Neuron (in vitro differentiated cells): ENCODE results near the gene ATP2C2.

Experiments
- H2AFZ ChIP-seq: one replicate; pipeline ENCODE4 v1.6.1; 2013; ENCODE audit warnings: low read depth, mild to moderate bottlenecking, inconsistent platforms, low read length, moderate library complexity
- H3K27me3 ChIP-seq: one replicate; pipeline ENCODE4 v1.6.1; 2013; ENCODE audit warnings: low read length; ENCODE audit not compliant: insufficient read depth
- H3K36me3 ChIP-seq: one replicate; pipeline ENCODE4 v1.6.1; 2013; ENCODE audit warnings: low read length; ENCODE audit not compliant: insufficient read depth
- H3K4me1 ChIP-seq: one replicate; pipeline ENCODE4 v1.6.1; 2013; ENCODE audit warnings: low read length; ENCODE audit not compliant: insufficient read depth
- H3K4me3 ChIP-seq: 2 replicates; pipeline ENCODE4 v1.5.1; 2013; ENCODE audit warnings: mild to moderate bottlenecking, low read length, moderate library complexity
- H3K9me3 ChIP-seq: one replicate; pipeline ENCODE4 v1.6.1; 2013; ENCODE audit warnings: low read length

ATP2C2 gene

GRCh38 chr16:84430860-84431259 is 62.5 kb downstream of the ATP2C2 start:
- Histone ChIP-seq H3K4me1 (no peaks in the 10 kb centered on the region), H2AFZ (no peak overlapping the region), H3K27me3 (no peaks in the 10 kb centered on the region), H3K36me3 (no peaks in the 10 kb centered on the region), H3K9me3 (no peaks in the 10 kb centered on the region), H3K4me3 (no peak overlapping the region)

- Histone ChIP-seq H3K27me3 (no peaks in the 10 kb centered on the region), H2AFZ (no peak overlapping the region), H3K36me3 (no peaks in the 10 kb centered on the region), H3K9me3 (no peaks in the 10 kb centered on the region), H3K4me3 (no peak overlapping the region), H3K4me1 (peaks cover 4% of the 10 kb centered on the region)
These were observed 66.5 kb downstream of the ATP2C2 start for GRCh38 chr16:84434800-84435199.

DNA sequence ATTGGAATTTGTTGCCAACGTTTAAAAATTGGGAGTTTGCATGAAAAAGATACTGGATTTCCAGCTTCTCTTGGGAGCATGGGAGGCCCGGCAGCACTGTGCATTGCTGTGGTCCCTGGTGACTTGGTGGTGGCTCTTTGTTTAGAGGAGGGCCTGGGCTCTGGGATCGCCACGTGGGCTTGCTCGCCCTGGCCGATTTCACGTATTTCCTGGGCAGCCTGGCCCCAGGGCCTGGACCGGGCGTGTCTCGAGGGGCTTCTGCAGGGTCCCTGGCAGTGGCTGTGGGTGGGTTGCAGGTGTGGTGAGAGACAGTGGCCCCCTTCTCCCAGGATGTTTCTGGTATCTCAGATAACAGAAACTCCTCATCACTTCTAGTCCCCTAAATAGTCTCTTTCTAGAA is 67.9 kb downstream of the ATP2C2 start:
- H3K4me3 ChIP-seq, result no peak overlapping the region
- H3K9me3 ChIP-seq, result no peaks in the 10 kb centered on the region
- no peaks in the 10 kb centered on the region for H3K27me3 ChIP-seq
- no peak overlapping the region for H2AFZ ChIP-seq
- H3K36me3 ChIP-seq, result no peaks in the 10 kb centered on the region
- H3K4me1 ChIP-seq, result peaks cover 4% of the 10 kb centered on the region

DNA sequence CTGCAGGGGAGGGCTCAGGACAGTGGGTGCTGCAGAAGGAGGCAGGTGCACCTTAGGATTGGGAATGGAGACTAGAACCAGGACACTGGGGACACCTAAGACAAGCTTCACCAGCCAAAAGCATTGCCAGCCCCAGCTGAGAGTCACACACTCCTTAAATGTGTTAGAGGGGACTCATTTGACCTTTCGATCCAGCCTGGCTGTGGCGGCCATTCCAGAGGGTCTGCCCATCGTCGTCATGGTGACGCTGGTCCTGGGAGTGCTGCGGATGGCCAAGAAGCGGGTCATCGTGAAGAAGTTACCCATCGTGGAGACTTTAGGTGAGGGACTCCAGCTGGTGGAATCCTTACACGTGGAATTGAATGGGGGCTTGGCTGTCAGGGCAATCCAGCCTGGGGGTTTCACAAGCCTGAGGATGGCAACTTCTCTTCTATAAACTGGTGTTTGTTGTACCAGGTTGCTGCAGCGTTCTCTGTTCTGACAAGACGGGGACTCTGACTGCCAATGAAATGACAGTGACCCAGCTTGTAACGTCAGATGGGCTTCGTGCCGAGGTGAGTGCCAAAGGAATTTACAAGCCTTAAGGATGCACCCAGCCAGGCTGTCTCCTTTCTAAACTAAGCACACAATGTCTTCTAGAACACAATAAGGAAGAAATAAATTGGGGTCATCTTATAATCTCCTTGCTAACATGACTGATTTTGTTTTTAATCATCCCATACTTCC is 70.8 kb downstream of the ATP2C2 start:
- Histone ChIP-seq H3K4me3 (no peak overlapping the region), H3K27me3 (no peaks in the 10 kb centered on the region), H3K36me3 (no peaks in the 10 kb centered on the region), H2AFZ (no peak overlapping the region), H3K9me3 (no peaks in the 10 kb centered on the region), H3K4me1 (peaks cover 4% of the 10 kb centered on the region)

GRCh38 chr16:84442416-84443145 is 74.2 kb downstream of the ATP2C2 start:
- Histone ChIP-seq H2AFZ (no peak overlapping the region), H3K36me3 (no peaks in the 10 kb centered on the region)

DNA sequence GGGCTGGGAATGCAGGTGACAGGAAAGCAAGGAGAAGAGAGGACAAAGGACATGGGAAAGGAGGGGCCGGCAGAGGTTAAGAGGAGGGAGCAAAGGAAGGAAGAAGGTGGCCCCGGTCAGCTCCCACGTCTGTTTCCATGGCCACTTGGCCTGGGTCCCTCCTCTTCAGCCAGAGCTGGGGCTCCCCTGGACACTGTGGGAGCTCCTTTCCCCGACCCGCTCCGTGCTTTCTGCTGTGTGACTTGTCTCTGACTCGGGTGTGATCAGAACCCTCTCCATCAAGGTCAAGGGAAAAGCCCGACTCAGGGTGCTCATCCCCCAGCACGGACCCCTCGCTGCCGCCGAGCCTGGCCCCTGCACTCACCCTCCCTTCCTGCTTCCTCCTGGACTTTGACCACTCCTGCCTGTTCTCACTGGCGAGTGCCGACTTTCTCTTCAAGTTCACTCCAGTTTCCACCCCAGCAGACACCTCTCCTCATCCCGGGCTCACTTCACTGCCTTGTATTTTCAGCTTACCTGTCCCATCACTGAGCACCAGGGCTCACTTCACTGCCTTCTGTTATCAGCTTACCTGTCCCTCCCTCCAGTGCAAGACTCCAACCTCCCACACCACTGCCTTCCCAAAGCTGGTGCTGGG is 74.9 kb downstream of the ATP2C2 start:
- H3K36me3 ChIP-seq, result no peaks in the 10 kb centered on the region
- H2AFZ ChIP-seq, result no peak overlapping the region
- no peak overlapping the region for H3K4me3 ChIP-seq
- H3K27me3 ChIP-seq, result no peaks in the 10 kb centered on the region
- H3K9me3 ChIP-seq, result no peaks in the 10 kb centered on the region
- peaks cover 7% of the 10 kb centered on the region for H3K4me1 ChIP-seq

More at GRCh38 chr16:84442416-84443145, 74.2 kb downstream of the ATP2C2 start:
- H3K4me3 ChIP-seq, result no peak overlapping the region
- no peaks in the 10 kb centered on the region for H3K9me3 ChIP-seq
- no peaks in the 10 kb centered on the region for H3K27me3 ChIP-seq
- peaks cover 7% of the 10 kb centered on the region for H3K4me1 ChIP-seq

GRCh38 chr16:84444476-84444875 is 76.1 kb downstream of the ATP2C2 start:
- Histone ChIP-seq H3K4me3 (no peak overlapping the region), H3K4me1 (peaks cover 3% of the 10 kb centered on the region), H3K9me3 (no peaks in the 10 kb centered on the region), H3K36me3 (no peaks in the 10 kb centered on the region), H3K27me3 (no peaks in the 10 kb centered on the region), H2AFZ (no peak overlapping the region)

DNA sequence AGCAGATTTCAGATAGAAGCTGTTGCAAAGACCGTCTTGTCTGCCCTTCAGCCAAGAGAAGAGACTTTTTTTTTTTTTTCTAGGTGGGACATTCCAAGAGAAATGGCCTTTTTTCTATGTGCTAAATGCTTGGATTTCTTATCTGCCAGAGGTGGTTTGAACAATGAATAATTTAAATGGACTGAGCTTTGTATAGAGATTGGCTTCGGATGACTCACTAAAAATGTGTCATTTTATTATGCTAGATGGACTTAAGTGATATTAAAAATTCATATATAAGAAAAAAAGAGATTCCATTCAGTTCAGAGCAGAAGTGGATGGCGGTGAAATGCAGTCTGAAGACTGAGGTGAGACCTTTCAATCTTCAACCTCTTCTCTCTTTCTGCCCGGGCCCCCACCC is 77.7 kb downstream of the ATP2C2 start:
- no peak overlapping the region for H2AFZ ChIP-seq
- H3K9me3 ChIP-seq, result no peaks in the 10 kb centered on the region
- H3K4me3 ChIP-seq, result no peak overlapping the region
- peaks cover 3% of the 10 kb centered on the region for H3K4me1 ChIP-seq
- no peaks in the 10 kb centered on the region for H3K36me3 ChIP-seq
- no peaks in the 10 kb centered on the region for H3K27me3 ChIP-seq

- no peaks in the 10 kb centered on the region for H3K27me3 ChIP-seq
- no peak overlapping the region for H3K4me3 ChIP-seq
- H3K4me1 ChIP-seq, result peaks cover 3% of the 10 kb centered on the region
- H3K36me3 ChIP-seq, result no peaks in the 10 kb centered on the region
- no peak overlapping the region for H2AFZ ChIP-seq
- H3K9me3 ChIP-seq, result no peaks in the 10 kb centered on the region
These were observed 78.5 kb downstream of the ATP2C2 start for GRCh38 chr16:84446596-84447392.

- Histone ChIP-seq H3K4me1 (peaks cover 3% of the 10 kb centered on the region), H3K36me3 (no peaks in the 10 kb centered on the region), H3K9me3 (no peaks in the 10 kb centered on the region), H2AFZ (no peak overlapping the region), H3K4me3 (no peak overlapping the region), H3K27me3 (no peaks in the 10 kb centered on the region)
These were observed 80.1 kb downstream of the ATP2C2 start for GRCh38 chr16:84448444-84448843.

DNA sequence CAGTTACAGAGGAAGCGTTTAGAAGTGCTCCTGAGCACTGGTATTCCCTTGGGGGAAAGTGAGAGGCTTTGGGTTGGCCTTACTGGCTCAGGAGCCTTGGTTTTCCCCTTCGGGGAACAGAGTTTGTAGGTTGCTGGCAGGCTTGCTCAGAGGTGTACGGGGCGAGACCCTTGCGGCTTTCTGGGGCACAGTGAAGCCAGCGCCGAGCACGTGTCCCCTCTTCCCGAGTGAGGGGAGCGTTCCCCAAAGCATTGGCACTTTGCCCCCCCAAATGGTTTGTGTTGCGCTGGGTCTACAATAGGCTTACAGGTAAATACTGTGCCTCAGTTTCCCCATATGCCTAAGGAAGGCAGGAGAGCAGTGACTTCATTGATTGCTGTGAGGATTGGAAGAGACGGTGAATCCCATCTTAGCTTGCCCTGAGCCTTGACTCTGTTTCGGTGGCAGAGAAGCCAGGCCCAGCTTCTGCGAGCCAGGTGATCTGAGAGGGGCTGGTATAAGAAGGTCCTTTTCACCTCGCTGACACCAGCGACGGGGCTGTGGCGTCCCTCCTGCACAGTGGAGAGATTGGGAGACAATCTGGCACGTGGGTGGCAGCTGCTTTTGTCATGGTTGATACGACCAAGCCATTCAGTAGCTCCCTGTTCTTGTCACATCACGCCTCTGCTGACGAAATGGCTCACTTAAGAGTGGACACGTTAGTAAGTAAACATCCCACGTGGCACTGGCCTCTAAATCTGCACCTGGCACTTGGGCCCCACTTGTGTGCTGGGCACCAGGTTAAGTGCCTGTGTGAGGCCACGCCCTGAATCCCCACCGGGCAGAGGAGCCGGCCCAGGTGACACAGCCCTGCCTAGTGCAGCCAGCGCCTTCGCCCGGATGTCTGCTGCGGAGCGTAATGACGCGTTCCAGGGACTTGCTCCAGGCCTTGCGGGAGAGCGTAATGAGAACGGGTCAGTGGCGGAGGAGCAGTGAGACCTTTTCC is 81.1 kb downstream of the ATP2C2 start:
- H3K36me3 ChIP-seq, result no peaks in the 10 kb centered on the region
- peaks cover 3% of the 10 kb centered on the region for H3K4me1 ChIP-seq
- H3K27me3 ChIP-seq, result no peaks in the 10 kb centered on the region
- no peak overlapping the region for H2AFZ ChIP-seq
- H3K4me3 ChIP-seq, result no peak overlapping the region
- H3K9me3 ChIP-seq, result no peaks in the 10 kb centered on the region
